Activated CD8-positive, alpha-beta T cell treated with anti-CD3 and anti-CD28 coated beads for 36 hours (primary cell): ENCODE measurements around the gene PSME3IP1. TPM values are rescaled to one million over a fixed set of nuclear protein-coding genes. Genes with fewer than 3 reads are reported as not detected.

ENCODE experiments used
- ATAC-seq: fragments of 200-7000 bp; cut with Tn5 transposase; one replicate; pipeline ENCODE4 v1.10.0; 2021; ENCODE audit warnings: mild to moderate bottlenecking, moderate library complexity
- CTCF ChIA-PET: fragments of 350-600 bp; sonication (Branson Sonifier 250); formaldehyde crosslinking; loops from one replicate; lab custom pipeline; 2021; ENCODE audit warnings: antibody characterized with exemption; lab: Charles Lee
- POLR2A ChIA-PET: fragments of 350-600 bp; sonication (Branson Sonifier 250); formaldehyde crosslinking; loops from one replicate; lab custom pipeline; 2021; ENCODE audit warnings: antibody characterized with exemption; lab: Charles Lee
- DNase-seq: peaks from one replicate; pipeline ENCODE4 v3.0.0-alpha.2; 2020
- H3K27ac Mint-ChIP-seq: one replicate; pipeline ENCODE4 v1.8.0; 2021; ENCODE audit warnings: mild to moderate bottlenecking, mixed read lengths
- H3K27me3 Mint-ChIP-seq: one replicate; pipeline ENCODE4 v1.8.0; 2021; ENCODE audit warnings: mixed read lengths
- H3K36me3 Mint-ChIP-seq: one replicate; pipeline ENCODE4 v1.8.0; 2021; ENCODE audit warnings: low read depth, mixed read lengths
- H3K4me1 Mint-ChIP-seq: one replicate; pipeline ENCODE4 v1.8.0; 2021; ENCODE audit warnings: low read depth, mixed read lengths
- H3K4me3 Mint-ChIP-seq: one replicate; pipeline ENCODE4 v1.8.0; 2021; ENCODE audit warnings: mild to moderate bottlenecking, moderate library complexity, mixed read lengths
- H3K9me3 Mint-ChIP-seq: one replicate; pipeline ENCODE4 v1.8.0; 2021; ENCODE audit warnings: mixed read lengths
- intact Hi-C: fragments of 100-400 bp; cut with micrococcal nuclease; formaldehyde crosslinking; loops from one replicate; pipeline ENCODE4 v1.10.0; 2022
- total RNA-seq, 2 experiments: library from RNA; stranded (reverse); gene quantifications; one replicate each; pipeline ENCODE4 v1.2.3, GENCODE V29; 2021
- TF ChIP-seq, protein P1 (sequence below): fragments of 200-600 bp; IDR thresholded peaks from one replicate; pipeline ENCODE4 v1.8.0; 2022; ENCODE audit warnings: antibody characterized with exemption, mild to moderate bottlenecking

Gene PSME3IP1
- total RNA-seq, 2 experiments from 2014 or later: 101 to 103 TPM

DNA sequence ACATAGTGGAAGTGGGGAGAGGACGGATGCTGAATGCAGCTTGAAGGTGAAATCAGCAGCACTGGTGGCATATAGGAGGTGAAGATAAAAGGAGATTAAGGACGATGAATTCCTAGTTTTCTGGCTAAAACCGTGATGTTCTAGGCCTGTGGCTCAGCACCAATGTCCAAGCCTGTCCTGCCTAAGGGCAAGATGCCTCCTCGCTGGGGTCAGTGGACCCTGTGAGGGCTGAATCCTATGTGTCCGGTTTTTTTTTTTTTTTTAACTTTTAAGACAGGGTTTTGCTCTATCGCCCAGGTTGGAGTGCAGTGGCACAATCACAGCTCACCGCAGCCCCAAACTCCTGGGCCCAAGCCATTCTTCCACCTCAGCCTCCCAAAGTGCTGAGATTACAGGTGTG is 80.7 kb downstream of the PSME3IP1 start:
- peaks cover 17% of the 10 kb centered on the region for H3K4me1 Mint-ChIP-seq
- ChIA-PET POLR2A (interaction anchor here (0.6 to 1.0 kb wide), 3 partner anchors 18 to 140 kb away, joined by 3 read pairs; no protein-coding TSS in a partner anchor), CTCF (interaction anchor here (0.7 to 5.5 kb wide), 3 partner anchors 12 to 20 kb away, joined by 3 to 24 read pairs (median 4); partner anchors contain the start of gene CPNE2)
- no peak for DNase-seq
- peak overlapping the region; percentile 47 for H3K27ac Mint-ChIP-seq
- no peaks in the 10 kb centered on the region for H3K9me3 Mint-ChIP-seq
- TF ChIP-seq, protein P1, sequence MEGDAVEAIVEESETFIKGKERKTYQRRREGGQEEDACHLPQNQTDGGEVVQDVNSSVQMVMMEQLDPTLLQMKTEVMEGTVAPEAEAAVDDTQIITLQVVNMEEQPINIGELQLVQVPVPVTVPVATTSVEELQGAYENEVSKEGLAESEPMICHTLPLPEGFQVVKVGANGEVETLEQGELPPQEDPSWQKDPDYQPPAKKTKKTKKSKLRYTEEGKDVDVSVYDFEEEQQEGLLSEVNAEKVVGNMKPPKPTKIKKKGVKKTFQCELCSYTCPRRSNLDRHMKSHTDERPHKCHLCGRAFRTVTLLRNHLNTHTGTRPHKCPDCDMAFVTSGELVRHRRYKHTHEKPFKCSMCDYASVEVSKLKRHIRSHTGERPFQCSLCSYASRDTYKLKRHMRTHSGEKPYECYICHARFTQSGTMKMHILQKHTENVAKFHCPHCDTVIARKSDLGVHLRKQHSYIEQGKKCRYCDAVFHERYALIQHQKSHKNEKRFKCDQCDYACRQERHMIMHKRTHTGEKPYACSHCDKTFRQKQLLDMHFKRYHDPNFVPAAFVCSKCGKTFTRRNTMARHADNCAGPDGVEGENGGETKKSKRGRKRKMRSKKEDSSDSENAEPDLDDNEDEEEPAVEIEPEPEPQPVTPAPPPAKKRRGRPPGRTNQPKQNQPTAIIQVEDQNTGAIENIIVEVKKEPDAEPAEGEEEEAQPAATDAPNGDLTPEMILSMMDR: no peak
- H3K36me3 Mint-ChIP-seq: no peaks in the 10 kb centered on the region
- no peak overlapping the region for H3K4me3 Mint-ChIP-seq
- intact Hi-C loops: no loop called here
- H3K27me3 Mint-ChIP-seq: no peaks in the 10 kb centered on the region
- peak; percentile 11 for ATAC-seq

DNA sequence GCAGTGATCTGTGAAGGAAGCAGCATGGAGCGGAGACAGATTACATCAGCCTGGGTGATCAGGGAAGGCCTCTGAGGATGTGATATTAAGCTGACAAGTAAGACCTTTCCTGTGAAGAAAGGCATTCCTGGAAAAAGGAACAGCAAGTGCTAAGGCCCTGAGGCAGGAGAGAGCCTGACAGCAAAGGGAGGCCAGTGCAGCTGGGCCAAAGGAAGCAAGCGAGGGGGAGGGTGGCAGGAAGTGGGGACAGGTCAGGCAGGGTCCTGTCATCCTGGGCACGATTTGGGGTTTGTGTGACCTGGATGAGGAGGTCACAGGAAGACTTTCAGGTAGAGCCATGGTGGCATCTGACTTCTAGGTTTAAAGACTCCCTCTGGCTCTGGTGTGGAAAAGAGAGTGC is 81.1 kb downstream of the PSME3IP1 start:
- H3K27ac Mint-ChIP-seq: peak overlapping the region; percentile 47
- peaks cover 20% of the 10 kb centered on the region for H3K4me1 Mint-ChIP-seq
- ChIA-PET CTCF (interaction anchor here (0.7 to 5.5 kb wide), 2 partner anchors 12 to 20 kb away, joined by 4 to 24 read pairs; partner anchors contain the start of gene CPNE2), POLR2A (interaction anchor here (0.9 to 1.0 kb wide), 2 partner anchors 18 to 20 kb away, joined by 3 read pairs; no protein-coding TSS in a partner anchor)
- no peaks in the 10 kb centered on the region for H3K9me3 Mint-ChIP-seq
- H3K36me3 Mint-ChIP-seq: no peaks in the 10 kb centered on the region
- TF ChIP-seq, protein P1: no peak
- no peak overlapping the region for H3K4me3 Mint-ChIP-seq
- intact Hi-C loops: no loop called here
- peak; percentile 25 for DNase-seq
- ATAC-seq: peak; percentile 55
- H3K27me3 Mint-ChIP-seq: no peaks in the 10 kb centered on the region

DNA sequence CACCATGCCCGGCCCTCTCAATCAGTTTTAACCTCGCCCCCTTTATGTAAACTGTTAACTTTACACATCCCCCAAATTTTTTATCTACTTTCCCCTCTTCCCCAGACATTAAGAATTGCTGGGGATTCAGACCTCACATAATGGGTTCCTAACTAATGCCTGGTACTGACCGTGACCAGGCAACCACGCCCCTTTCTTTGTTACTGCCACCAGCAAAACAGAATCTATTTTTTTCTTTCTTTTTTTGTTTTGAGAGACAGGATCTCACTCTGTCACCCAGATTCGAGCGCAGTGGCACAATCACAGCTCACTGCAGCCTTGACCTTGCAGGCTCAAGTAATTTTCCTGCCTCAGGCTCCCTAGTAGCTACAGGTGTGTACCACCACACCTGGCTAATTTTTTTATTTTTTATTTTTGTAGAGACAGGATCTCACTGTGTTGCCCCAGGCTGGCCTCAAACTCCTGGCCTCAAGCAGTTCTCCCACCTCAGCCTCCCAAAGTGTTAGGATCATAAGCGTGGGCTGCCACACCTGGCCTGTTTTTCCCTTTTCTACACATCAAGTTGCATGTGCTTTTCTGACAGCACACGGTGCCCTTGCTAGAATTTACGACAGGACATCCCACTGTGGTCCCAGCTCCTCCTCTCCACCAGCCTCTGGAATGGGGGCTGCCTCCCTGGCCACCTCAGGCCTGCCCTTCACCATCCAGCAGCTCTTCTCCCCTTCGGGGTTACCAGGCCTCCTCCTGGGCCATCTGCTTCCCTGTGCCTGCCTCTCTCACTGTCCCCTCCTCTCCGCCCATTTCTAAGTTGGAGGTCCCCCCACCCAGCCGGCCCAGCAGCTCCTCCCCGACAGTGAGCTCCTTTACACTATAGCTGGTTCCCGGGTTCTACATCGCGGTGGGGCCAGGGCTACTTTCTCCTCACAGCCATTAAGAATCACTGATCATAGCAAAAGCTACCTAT is 82.7 kb downstream of the PSME3IP1 start:
- Mint-ChIP-seq H3K27me3 (no peaks in the 10 kb centered on the region), H3K4me1 (peaks cover 22% of the 10 kb centered on the region), H3K4me3 (no peak overlapping the region), H3K36me3 (no peaks in the 10 kb centered on the region), H3K9me3 (no peaks in the 10 kb centered on the region), H3K27ac (no peak overlapping the region)
- intact Hi-C loops: no loop called here
- ChIA-PET POLR2A (interaction anchor here (0.6 to 1.6 kb wide), 3 partner anchors 10 to 116 kb away, joined by 3 to 5 read pairs (median 3); no protein-coding TSS in a partner anchor), CTCF (interaction anchor here (0.9 to 11.5 kb wide), 3 partner anchors 11 to 24 kb away, joined by 3 to 114 read pairs (median 24); partner anchors contain the start of gene CPNE2)
- ATAC-seq: no peak
- DNase-seq: no peak
- TF ChIP-seq, protein P1: no peak

Other genes starting within 250 kb of the PSME3IP1 start
- gene CETP, start 224.1 kb downstream of the PSME3IP1 start, total RNA-seq: not detected
- 100 to 1,000 TPM; 135 to 153 TPM for gene NLRC5, start 196.5 kb downstream of the PSME3IP1 start, total RNA-seq
- gene CPNE2, start 93.5 kb downstream of the PSME3IP1 start, total RNA-seq: 10 to 100 TPM; 18.6 to 20.6 TPM
- 10 to 100 TPM; 24.5 to 29.4 TPM for gene RSPRY1, start 290 bp upstream of the PSME3IP1 start, total RNA-seq
- 10 to 100 TPM in 1 of 2 experiments, 1 to 10 TPM in 1; 9.4 to 11.0 TPM for gene ARL2BP, start 59.2 kb upstream of the PSME3IP1 start, total RNA-seq
- gene PLLP, start 98.6 kb upstream of the PSME3IP1 start, total RNA-seq: under 1 TPM; 0.51 to 0.65 TPM
- gene CCL22, start 172.7 kb upstream of the PSME3IP1 start, total RNA-seq: 1 to 10 TPM; 7.1 to 7.4 TPM
- under 1 TPM in 1 of 2 experiments, not detected in 1; 0.09 TPM for gene CX3CL1, start 186.5 kb upstream of the PSME3IP1 start, total RNA-seq
- gene CCL17, start 218.7 kb upstream of the PSME3IP1 start, total RNA-seq: 1 to 10 TPM; 2.1 to 2.9 TPM